ENCODE results near the gene EID2. TPM values are rescaled to one million over a fixed set of nuclear protein-coding genes. Genes with fewer than 3 reads are reported as not detected.

Gene EID2
- total and polyA plus RNA-seq, 2 of the 8 experiments (the other 6 are each of a cell fraction or from before 2014, with no cell fraction given), result 7.8 to 29.6 TPM

- H4K20me1 ChIP-seq (replicated peaks in 1 of 2; ENCODE audit: control insufficient read depth in 1 of 2, insufficient read depth in 2 of 2, low read length in 2 of 2), result peaks cover 0 to 4% of the 10 kb centered on the region in 2 experiments
- peaks cover 4% of the 10 kb centered on the region for H3K23me2 ChIP-seq (ENCODE audit: low read depth, low read length)
- H2AFZ ChIP-seq (ENCODE audit: low read length), result no peak overlapping the region
- 81% methylated on average over 3 of the region's 3 CpGs; no CpG with 5 or more reads in 1 of the 2 experiments for WGBS, 2 experiments (ENCODE audit: extremely low coverage in 1 of 2, insufficient coverage in 1 of 2, insufficient read length in 1 of 2, insufficient replicate concordance in 2 of 2, low coverage in 1 of 2, low lambda C conversion rate in 2 of 2, missing lambda C conversion rate in 1 of 2)
- H3K27me3 ChIP-seq (replicated peaks in 1 of 4; ENCODE audit: control insufficient read depth in 3 of 4, extremely low read depth in 1 of 4, insufficient read depth in 3 of 4, low read length in 3 of 4), result peaks cover 0 to 3% (median 0%) of the 10 kb centered on the region in 4 experiments; a peak in 1 of 7 replicates
- H3K79me2 ChIP-seq (ENCODE audit: control insufficient read depth in 1 of 2, insufficient read depth in 2 of 2, low read length in 2 of 2), result peaks cover 0 to 12% of the 10 kb centered on the region in 2 experiments; a peak in 2 of 4 replicates
- no peaks in the 10 kb centered on the region; a peak in 1 of 7 replicates for H3K4me1 ChIP-seq (replicated peaks in 1 of 4; ENCODE audit: control insufficient read depth in 3 of 4, insufficient read depth in 4 of 4, low read length in 3 of 4)
- H4K91ac ChIP-seq (replicated peaks; ENCODE audit: insufficient read length, low read length), result no peak overlapping the region
- no peak overlapping the region for H4K5ac ChIP-seq (ENCODE audit: insufficient read length, low read depth, low read length)
- H2BK20ac ChIP-seq (ENCODE audit: low read length), result no peak overlapping the region
- no peak overlapping the region for H2AK5ac ChIP-seq (ENCODE audit: low read depth, low read length)
- H3K14ac ChIP-seq (ENCODE audit: insufficient read length), result no peak overlapping the region
- no peaks in the 10 kb centered on the region for H3K36me3 ChIP-seq (ENCODE audit: control insufficient read depth in 2 of 4, insufficient read depth in 4 of 4, low read length in 3 of 4)
- H3K27ac ChIP-seq (ENCODE audit: low read depth, low read length), result no peak overlapping the region
- DNase-seq (ENCODE audit: low read depth in 1 of 2, low spot score in 2 of 2) (no peak), FAIRE-seq (no peak)
- no peak overlapping the region for H3K23ac ChIP-seq (ENCODE audit: insufficient read length)
- H3K56ac ChIP-seq (replicated peaks; ENCODE audit: insufficient read length, low read depth, low read length), result no peak overlapping the region
- no peak overlapping the region; the same call in 1 of the 2 replicates for H2BK15ac ChIP-seq (ENCODE audit: low read length)
- H3K9ac ChIP-seq (replicated peaks in 1 of 4; ENCODE audit: extremely low read depth in 1 of 4, low read depth in 3 of 4, low read length in 3 of 4), result no peak overlapping the region
- no peak overlapping the region for H2BK120ac ChIP-seq (replicated peaks; ENCODE audit: low read depth, low read length)
- H3K79me1 ChIP-seq (ENCODE audit: low read depth, low read length), result no peaks in the 10 kb centered on the region
- no peak overlapping the region for H4K8ac ChIP-seq (ENCODE audit: extremely low read depth, insufficient read depth, low read length)
- H2BK12ac ChIP-seq (ENCODE audit: low read depth, low read length), result no peak overlapping the region
- no peak overlapping the region for H2BK5ac ChIP-seq (ENCODE audit: low read depth, low read length)
- no peak overlapping the region for H3K4me3 ChIP-seq (ENCODE audit: extremely low read depth in 1 of 4, insufficient read depth in 2 of 4, low read depth in 3 of 4, low read length in 4 of 4)
- CTCF ChIA-PET (ENCODE audit: partially characterized antibody), result interaction anchor here (0.7 to 10.6 kb wide), 20 partner anchors 9 to 238 kb away, joined by 3 to 101 read pairs (median 5); partner anchors contain the start of genes DLL3 and SELENOV
- peaks cover 0 to 4% of the 10 kb centered on the region in 2 experiments; a peak in 1 of 4 replicates for H3K9me3 ChIP-seq (ENCODE audit: insufficient read depth in 2 of 2, low read depth in 1 of 2, low read length in 1 of 2)
- POLR2A ChIA-PET (ENCODE audit: partially characterized antibody), result interaction anchor here (0.7 to 2.3 kb wide), 12 partner anchors 9 to 635 kb away, joined by 3 to 12 read pairs (median 4); partner anchors contain the start of genes RPS16 and TIMM50
- no peak overlapping the region for H3K18ac ChIP-seq (ENCODE audit: extremely low read depth, low read length)
- H3K4ac ChIP-seq (replicated peaks; ENCODE audit: insufficient read length, low read depth, low read length), result no peak overlapping the region
- no peak overlapping the region for H3K4me2 ChIP-seq (ENCODE audit: insufficient read depth in 1 of 2, low read depth in 2 of 2, low read length in 2 of 2)
- TF ChIP-seq BCL11A (IDR thresholded peaks at IDR 0.05; ENCODE audit: low read depth in 2 of 2, low read length in 2 of 2), result no peak
- no peak for TF ChIP-seq CBX8 (IDR thresholded peaks at IDR 0.05; ENCODE audit: borderline replicate concordance, low read depth, low read length)
- TF ChIP-seq TAF7 (optimal IDR thresholded peaks at IDR 0.05; ENCODE audit: borderline replicate concordance, low read depth, low read length), result no peak
- TF ChIP-seq BACH1 (IDR thresholded peaks at IDR 0.05; ENCODE audit: low read length), result no peak
- no peak for TF ChIP-seq CHD1 (IDR thresholded peaks at IDR 0.05; ENCODE audit: low read depth, low read length)
- TF ChIP-seq POLR2AphosphoS5 (IDR thresholded peaks at IDR 0.05; ENCODE audit: low read depth, low read length), result no peak
- TF ChIP-seq CEBPB (IDR thresholded peaks at IDR 0.05; ENCODE audit: low read depth, low read length), result no peak
- TF ChIP-seq KDM5A (IDR thresholded peaks at IDR 0.05; ENCODE audit: low read length), result no peak
- no peak for TF ChIP-seq SAP30 (IDR thresholded peaks at IDR 0.05; ENCODE audit: insufficient read depth, insufficient replicate concordance, low read length)
- no peak for TF ChIP-seq KDM1A (IDR thresholded peaks at IDR 0.05; ENCODE audit: borderline replicate concordance, low read length)
- TF ChIP-seq CTBP2 (IDR thresholded peaks at IDR 0.05; ENCODE audit: borderline replicate concordance, insufficient read depth, insufficient read length, low read length), result no peak
- no peak for TF ChIP-seq TCF12 (IDR thresholded peaks at IDR 0.05; ENCODE audit: low read depth, low read length)
- no peak for TF ChIP-seq SP1 (IDR thresholded peaks at IDR 0.05; ENCODE audit: low read depth, low read length)
Observed at GRCh38 chr19:39533791-39534190, 6.2 kb downstream of the EID2 start.
